A549 treated with Hydrocortisone at 1 μM for 4 hours (cell line): ENCODE results near the gene WIZ. TPM values are rescaled to one million over a fixed set of nuclear protein-coding genes. Genes with fewer than 3 reads are reported as not detected.

ENCODE experiments used
- total RNA-seq: library from RNA; stranded (reverse); fragments of 200-300 nt; extraction: Qiagen RNA extraction; gene quantifications from 5 replicates; pipeline ENCODE4 v1.2.3, GENCODE V29; 2022

WIZ gene, protein sequence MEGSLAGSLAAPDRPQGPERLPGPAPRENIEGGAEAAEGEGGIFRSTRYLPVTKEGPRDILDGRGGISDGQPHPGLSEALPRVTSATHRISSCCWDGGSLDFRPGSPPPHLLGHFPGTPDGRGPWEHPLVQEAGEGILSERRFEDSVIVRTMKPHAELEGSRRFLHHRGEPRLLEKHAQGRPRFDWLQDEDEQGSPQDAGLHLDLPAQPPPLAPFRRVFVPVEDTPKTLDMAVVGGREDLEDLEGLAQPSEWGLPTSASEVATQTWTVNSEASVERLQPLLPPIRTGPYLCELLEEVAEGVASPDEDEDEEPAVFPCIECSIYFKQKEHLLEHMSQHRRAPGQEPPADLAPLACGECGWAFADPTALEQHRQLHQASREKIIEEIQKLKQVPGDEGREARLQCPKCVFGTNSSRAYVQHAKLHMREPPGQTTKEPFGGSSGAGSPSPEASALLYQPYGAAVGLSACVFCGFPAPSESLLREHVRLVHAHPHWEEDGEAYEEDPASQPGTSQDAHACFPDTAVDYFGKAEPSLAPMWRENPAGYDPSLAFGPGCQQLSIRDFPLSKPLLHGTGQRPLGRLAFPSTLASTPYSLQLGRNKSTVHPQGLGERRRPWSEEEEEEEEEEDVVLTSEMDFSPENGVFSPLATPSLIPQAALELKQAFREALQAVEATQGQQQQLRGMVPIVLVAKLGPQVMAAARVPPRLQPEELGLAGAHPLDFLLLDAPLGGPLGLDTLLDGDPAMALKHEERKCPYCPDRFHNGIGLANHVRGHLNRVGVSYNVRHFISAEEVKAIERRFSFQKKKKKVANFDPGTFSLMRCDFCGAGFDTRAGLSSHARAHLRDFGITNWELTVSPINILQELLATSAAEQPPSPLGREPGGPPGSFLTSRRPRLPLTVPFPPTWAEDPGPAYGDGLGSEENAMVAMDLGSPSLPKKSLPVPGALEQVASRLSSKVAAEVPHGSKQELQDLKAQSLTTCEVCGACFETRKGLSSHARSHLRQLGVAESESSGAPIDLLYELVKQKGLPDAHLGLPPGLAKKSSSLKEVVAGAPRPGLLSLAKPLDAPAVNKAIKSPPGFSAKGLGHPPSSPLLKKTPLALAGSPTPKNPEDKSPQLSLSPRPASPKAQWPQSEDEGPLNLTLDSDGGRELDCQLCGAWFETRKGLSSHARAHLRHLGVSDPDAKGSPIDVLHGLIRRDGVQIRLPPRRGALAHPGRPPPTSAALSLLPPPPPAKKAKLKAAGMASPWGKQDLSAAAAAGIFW (N-terminal part only)
- 17.3 to 23.1 TPM (median 22.0 TPM) in 5 replicates for total RNA-seq

GRCh38 chr19:15449620-15450527, at the start of gene WIZ:
TSS of gene WIZ (minus strand) at chr19:15449956. CDS start at chr19:15448307, 1,649 bp downstream.

GRCh38 chr19:15479391-15480345, 29.9 kb upstream of the WIZ start, which contains the start of gene PGLYRP2:
TSS of gene PGLYRP2 (minus strand) at chr19:15479501. CDS start at chr19:15479371, 130 bp downstream.

GRCh38 chr19:15464394-15465385, 14.9 kb upstream of the WIZ start, which contains the start of gene RASAL3:
TSS of gene RASAL3 (minus strand) at chr19:15464544. CDS start at chr19:15464358, 186 bp downstream.

GRCh38 chr19:15418579-15419412, 31.0 kb downstream of the WIZ start, which contains the start of gene AKAP8L:
TSS of gene AKAP8L (minus strand) at chr19:15418988. CDS start at chr19:15418923, 65 bp downstream.

GRCh38 chr19:15379083-15379998, 70.4 kb downstream of the WIZ start, which contains the start of gene AKAP8:
TSS of gene AKAP8 (minus strand) at chr19:15379787. CDS start at chr19:15379731, 56 bp downstream.

Other genes with a start within 250 kb of the WIZ start
- gene NOTCH3, start 249.0 kb downstream of the WIZ start, total RNA-seq: 13.6 to 18.2 TPM (median 16.4 TPM) in 5 replicates
- gene EPHX3, start 217.5 kb downstream of the WIZ start, total RNA-seq: 0.07 to 0.09 TPM (median 0.09 TPM) in 3 of 5 replicates, not detected in the others
- gene BRD4, start 117.4 kb downstream of the WIZ start, total RNA-seq: 23.4 to 27.2 TPM (median 26.3 TPM) in 5 replicates
- gene AKAP8, start 70.2 kb downstream of the WIZ start, total RNA-seq: 16.2 to 17.0 TPM (median 16.7 TPM) in 5 replicates
- gene AKAP8L, start 31.0 kb downstream of the WIZ start, total RNA-seq: 33.3 to 43.6 TPM (median 36.6 TPM) in 5 replicates
- 0.10 TPM in 1 of 5 replicates, not detected in the others for gene RASAL3, start 14.6 kb upstream of the WIZ start, total RNA-seq
- 0.10 TPM in 1 of 5 replicates, not detected in the others for gene PGLYRP2, start 29.5 kb upstream of the WIZ start, total RNA-seq
- 0.20 to 0.36 TPM (median 0.28 TPM) in 5 replicates for gene CYP4F22, start 58.6 kb upstream of the WIZ start, total RNA-seq
- gene CYP4F8, start 165.3 kb upstream of the WIZ start, total RNA-seq: not detected in 5 replicates
- gene CYP4F3, start 190.9 kb upstream of the WIZ start, total RNA-seq: 2.7 to 4.9 TPM (median 3.2 TPM) in 5 replicates
- gene CYP4F12, start 223.1 kb upstream of the WIZ start, total RNA-seq: 1.8 to 2.4 TPM (median 2.4 TPM) in 5 replicates